ENCODE results near the gene SNAPC2. TPM values are rescaled to one million over a fixed set of nuclear protein-coding genes. Genes with fewer than 3 reads are reported as not detected.
"Not testable (repeated sequence)": the region's sequence is repeated elsewhere in the genome, so short reads cannot be mapped to it uniquely, and the experiment has no call there.

The SNAPC2 gene
- total and polyA plus RNA-seq, 12 donors: 5.7 to 26.1 (median 9.5) TPM

- Histone ChIP-seq H3K27ac (no peak overlapping the region), H3K27me3 (no peaks in the 10 kb centered on the region), H3K4me1 (peaks cover 0 to 19% (median 8%) of the 10 kb centered on the region in 9 donors), H3K36me3 (peaks cover 0 to 10% (median 0%) of the 10 kb centered on the region in 9 donors), H3K9me3 (no peaks in the 10 kb centered on the region), H3K4me3 (no peak overlapping the region)
- intact Hi-C loops (cut with DNase I): loop anchor here in 2 of 10 donors (10.0 kb wide), 2 partner anchors 201 to 301 kb away; no protein-coding TSS in a partner anchor
- ATAC-seq (no peak), DNase-seq (no peak)
- TF ChIP-seq CTCF (IDR thresholded peaks at IDR 0.05): no peak
- 75 to 79% methylated on average over 7 of the region's 7 CpGs for WGBS, 2 donors
These were observed 33.4 kb downstream of the SNAPC2 start for GRCh38 chr19:7953576-7953975.

DNA sequence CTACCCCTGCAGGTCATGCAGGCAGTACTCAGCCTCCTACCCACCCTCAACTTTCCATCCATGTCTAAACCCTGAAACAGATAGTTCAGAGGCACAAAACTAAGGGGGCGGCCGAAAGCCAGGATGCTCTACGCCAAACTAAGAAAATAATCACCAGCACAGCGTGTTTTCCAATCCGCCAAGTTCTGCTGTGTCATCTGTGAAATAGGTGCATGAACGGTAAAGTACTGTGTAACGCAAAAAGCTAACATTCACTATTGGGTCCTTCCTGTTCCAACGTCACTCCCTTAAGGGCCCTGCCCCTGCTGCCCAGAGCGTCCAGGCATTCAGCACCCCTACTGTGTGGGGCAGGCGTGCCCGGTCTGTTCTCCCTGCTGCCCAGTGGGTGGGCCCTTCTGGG is 35.6 kb downstream of the SNAPC2 start:
- Histone ChIP-seq H3K9me3 (no peaks in the 10 kb centered on the region), H3K4me3 (no peak overlapping the region), H3K27ac (no peak overlapping the region), H3K4me1 (peaks cover 0 to 19% (median 8%) of the 10 kb centered on the region in 9 donors), H3K27me3 (no peaks in the 10 kb centered on the region), H3K36me3 (peaks cover 0 to 30% (median under 1%) of the 10 kb centered on the region in 9 donors)
- intact Hi-C loops (cut with DNase I): loop anchor here in 2 of 10 donors (10.0 kb wide), 2 partner anchors 199 to 299 kb away; no protein-coding TSS in a partner anchor
- 91 to 92% methylated on average over 11 of the region's 11 CpGs for WGBS, 2 donors
- no peak for DNase-seq
- no peak for TF ChIP-seq CTCF (IDR thresholded peaks at IDR 0.05)
- ATAC-seq: no peak

DNA sequence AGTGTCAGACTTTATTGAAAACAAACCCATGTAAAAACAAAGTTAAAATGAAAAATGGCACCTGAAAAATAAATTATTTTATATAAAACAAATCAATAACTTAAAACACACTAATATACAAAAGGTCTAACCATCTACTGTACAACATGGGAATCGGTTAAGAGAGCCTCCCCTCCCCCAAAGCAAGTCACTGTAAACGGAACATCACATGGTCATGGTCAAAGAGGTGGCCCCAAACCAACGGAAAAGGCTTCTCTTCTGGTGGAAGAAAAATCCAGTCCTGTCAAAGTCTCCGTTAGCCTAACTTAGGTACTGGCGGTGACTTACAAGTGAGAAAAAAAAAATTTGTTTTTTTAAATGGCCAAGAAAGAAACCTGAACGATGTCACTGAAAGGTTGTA is 39.1 kb downstream of the SNAPC2 start:
- Histone ChIP-seq H3K9me3 (no peaks in the 10 kb centered on the region), H3K4me3 (no peak overlapping the region), H3K27ac (no peak overlapping the region), H3K27me3 (no peaks in the 10 kb centered on the region), H3K36me3 (peaks cover 0 to 65% (median 14%) of the 10 kb centered on the region in 9 donors), H3K4me1 (no peaks in the 10 kb centered on the region)
- DNase-seq (no peak), ATAC-seq (no peak)
- 74 to 76% methylated on average over 6 of the region's 6 CpGs for whole genome bisulfite sequencing, 2 donors
- no peak for TF ChIP-seq CTCF (IDR thresholded peaks at IDR 0.05)
- intact Hi-C loops (cut with DNase I): loop anchor here in 2 of 10 donors (10.0 kb wide), 2 partner anchors 196 to 296 kb away; no protein-coding TSS in a partner anchor

- peaks cover 0 to 84% (median 26%) of the 10 kb centered on the region in 9 donors for H3K36me3 ChIP-seq
- H3K9me3 ChIP-seq, H3K27me3 ChIP-seq, DNase-seq, ATAC-seq, H3K4me1 ChIP-seq, H3K27ac ChIP-seq, H3K4me3 ChIP-seq: not testable (repeated sequence)
- intact Hi-C loops (cut with DNase I): loop anchor here in 1 of 10 donors (10.0 kb wide), 1 partner anchor 194 kb away; no protein-coding TSS in a partner anchor
- WGBS, 2 donors: 89 to 91% methylated on average over 4 of the region's 4 CpGs
These were observed 40.9 kb downstream of the SNAPC2 start for GRCh38 chr19:7961082-7961481.

DNA sequence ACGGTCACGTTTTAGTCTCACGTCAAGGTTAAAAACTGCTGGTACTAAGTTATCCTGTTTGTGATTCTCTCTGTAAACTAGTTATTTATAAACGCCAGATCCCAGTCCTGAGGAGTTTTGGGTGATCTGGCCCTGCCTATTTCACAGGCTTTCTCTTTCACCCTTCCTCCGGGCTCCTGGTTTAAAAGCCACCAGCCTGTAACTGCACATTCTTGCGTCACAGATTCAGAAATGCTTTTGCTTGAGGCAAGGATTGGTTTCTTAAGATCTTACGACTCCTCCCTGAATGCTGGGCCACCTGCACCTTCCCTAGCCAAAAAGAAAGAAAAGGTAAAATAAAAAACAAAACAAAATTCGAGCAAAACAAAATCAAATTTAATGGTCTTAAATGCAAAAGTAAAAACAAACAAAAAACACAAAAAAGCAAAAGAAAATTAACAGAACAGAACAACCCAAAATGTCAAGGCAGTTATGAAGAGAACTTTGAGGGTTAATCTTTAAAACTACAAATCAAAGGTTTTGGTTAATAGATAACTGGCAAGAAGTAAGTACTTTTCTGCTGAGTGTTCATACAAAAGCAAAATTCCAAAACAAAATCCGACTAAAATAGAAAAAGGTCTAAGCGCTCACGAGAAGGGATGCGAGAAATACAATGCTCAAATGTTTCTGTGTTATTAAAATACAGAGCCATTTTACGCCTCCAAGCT is 41.9 kb downstream of the SNAPC2 start:
- Histone ChIP-seq H3K4me1 (no peaks in the 10 kb centered on the region), H3K4me3 (no peak overlapping the region), H3K36me3 (peaks cover 0 to 94% (median 36%) of the 10 kb centered on the region in 9 donors), H3K27me3 (no peaks in the 10 kb centered on the region), H3K27ac (no peak overlapping the region), H3K9me3 (no peaks in the 10 kb centered on the region)
- intact Hi-C loops (cut with DNase I): loop anchor here in 1 of 10 donors (10.0 kb wide), 1 partner anchor 193 kb away; no protein-coding TSS in a partner anchor
- DNase-seq (no peak), ATAC-seq (no peak)
- no peak for TF ChIP-seq CTCF (IDR thresholded peaks at IDR 0.05)
- WGBS, 2 donors: 90 to 93% methylated on average over 13 of the region's 13 CpGs

All from heart right ventricle (tissue), 16 donors.